HEK293T (cell line): ENCODE results near the gene EFNA5.

Experiments used
- CTCF ChIA-PET: fragments of 350-600 bp; formaldehyde crosslinking; extraction: SDS; loops from one replicate; lab custom pipeline; 2021; ENCODE audit warnings: antibody characterized with exemption, inconsistent platforms; lab: Yijun Ruan, JAX
- POLR2A ChIA-PET: fragments of 350-600 bp; formaldehyde crosslinking; extraction: SDS; loops from one replicate; lab custom pipeline; 2020; ENCODE audit warnings: antibody characterized with exemption, inconsistent platforms; lab: Yijun Ruan, JAX
- DNase-seq: peaks from one replicate; pipeline ENCODE4 v3.0.0; 2012; ENCODE audit warnings: mixed read lengths; ENCODE audit errors: extremely low spot score
- ARNT ChIP-seq: fragments of 450-650 bp; IDR thresholded peaks from 2 replicates; pipeline ENCODE4 v1.6.1; 2017; ENCODE audit warnings: mild to moderate bottlenecking
- BHLHE40 ChIP-seq: fragments of 450-650 bp; IDR thresholded peaks from 2 replicates; pipeline ENCODE4 v1.6.1; 2016; ENCODE audit warnings: mild to moderate bottlenecking, moderate library complexity, borderline replicate concordance
- CTBP1 ChIP-seq: fragments of 450-650 bp; IDR thresholded peaks from 2 replicates; pipeline ENCODE4 v1.6.1; 2016; ENCODE audit warnings: borderline replicate concordance
- ELF4 ChIP-seq: fragments of 450-650 bp; IDR thresholded peaks from 2 replicates; pipeline ENCODE4 v1.6.1; 2017; ENCODE audit warnings: antibody characterized with exemption
- FOXA1 ChIP-seq: fragments of 450-650 bp; IDR thresholded peaks from 2 replicates; pipeline ENCODE4 v1.6.1; 2016; ENCODE audit warnings: mild to moderate bottlenecking
- FOXK2 ChIP-seq: fragments of 450-650 bp; IDR thresholded peaks from 2 replicates; pipeline ENCODE4 v1.6.1; 2016; ENCODE audit warnings: mild to moderate bottlenecking
- FOXM1 ChIP-seq: fragments of 450-650 bp; IDR thresholded peaks from 2 replicates; pipeline ENCODE4 v1.6.1; 2017; ENCODE audit warnings: mild to moderate bottlenecking, borderline replicate concordance
- HDGF ChIP-seq: fragments of 450-650 bp; IDR thresholded peaks from 2 replicates; pipeline ENCODE4 v1.6.1; 2017; ENCODE audit warnings: antibody characterized with exemption, borderline replicate concordance
- L3MBTL2 ChIP-seq: fragments of 450-650 bp; conservative IDR thresholded peaks from 2 replicates; pipeline ENCODE4 v1.6.1; 2016; ENCODE audit warnings: mild to moderate bottlenecking
- LEF1 ChIP-seq: fragments of 450-650 bp; IDR thresholded peaks from 2 replicates; pipeline ENCODE4 v1.6.1; 2017; ENCODE audit warnings: mild to moderate bottlenecking, borderline replicate concordance
- NFRKB ChIP-seq: fragments of 450-650 bp; IDR thresholded peaks from 2 replicates; pipeline ENCODE4 v1.6.1; 2016; ENCODE audit warnings: mild to moderate bottlenecking, moderate library complexity
- PKNOX1 ChIP-seq: fragments of 450-650 bp; IDR thresholded peaks from 2 replicates; pipeline ENCODE4 v1.6.1; 2016
- SP1 ChIP-seq: fragments of 450-650 bp; IDR thresholded peaks from 2 replicates; pipeline ENCODE4 v1.6.1; 2017
- SUZ12 ChIP-seq: fragments of 450-650 bp; IDR thresholded peaks from 2 replicates; pipeline ENCODE4 v1.6.1; 2016; ENCODE audit warnings: mild to moderate bottlenecking
- TARDBP ChIP-seq: fragments of 450-650 bp; IDR thresholded peaks from 2 replicates; pipeline ENCODE4 v1.6.1; 2016
- ZNF384 ChIP-seq: fragments of 450-650 bp; IDR thresholded peaks from 2 replicates; pipeline ENCODE4 v1.6.1; 2016

Gene EFNA5

GRCh38 chr5:107404595-107405374 lies 266.0 kb downstream of the EFNA5 start:
- ChIA-PET POLR2A (no interaction called here), CTCF (no interaction called here)
- TF ChIP-seq LEF1, result no peak
- no peak for TF ChIP-seq BHLHE40
- TF ChIP-seq FOXA1, result no peak
- TF ChIP-seq L3MBTL2, result no peak
- TF ChIP-seq ZNF384, result no peak
- TF ChIP-seq SP1, result no peak
- no peak for TF ChIP-seq CTBP1
- TF ChIP-seq FOXM1, result no peak
- no peak for TF ChIP-seq ARNT
- no peak for TF ChIP-seq NFRKB
- TF ChIP-seq FOXK2, result no peak
- no peak for TF ChIP-seq PKNOX1
- no peak for TF ChIP-seq HDGF
- TF ChIP-seq ELF4, result no peak
- no peak for TF ChIP-seq TARDBP
- no peak for TF ChIP-seq SUZ12
- no peak for DNase-seq

- ChIA-PET POLR2A (no interaction called here), CTCF (no interaction called here)
- no peak for TF ChIP-seq ZNF384
- TF ChIP-seq ELF4, result no peak
- TF ChIP-seq L3MBTL2, result no peak
- TF ChIP-seq LEF1, result no peak
- TF ChIP-seq ARNT, result no peak
- TF ChIP-seq FOXM1, result no peak
- TF ChIP-seq SP1, result no peak
- TF ChIP-seq TARDBP, result no peak
- no peak for TF ChIP-seq HDGF
- no peak for TF ChIP-seq FOXK2
- DNase-seq, result no peak
These were observed 267.3 kb downstream of the EFNA5 start for GRCh38 chr5:107403228-107403953.

GRCh38 chr5:107402434-107403227 lies 268.1 kb downstream of the EFNA5 start:
- ChIA-PET POLR2A (no interaction called here), CTCF (no interaction called here)
- TF ChIP-seq CTBP1 (peak; percentile 74; the same call in 1 of the 2 replicates), L3MBTL2 (no peak), PKNOX1 (peak; percentile 73)
- DNase-seq, result peak; percentile 61

GRCh38 chr5:107401470-107402122 lies 269.1 kb downstream of the EFNA5 start:
- TF ChIP-seq SP1 (no peak), ZNF384 (no peak), TARDBP (no peak), FOXA1 (no peak), ELF4 (no peak), FOXM1 (no peak), L3MBTL2 (no peak), PKNOX1 (no peak), HDGF (no peak), CTBP1 (no peak), FOXK2 (no peak), LEF1 (no peak), SUZ12 (no peak), NFRKB (no peak), ARNT (no peak), BHLHE40 (no peak)
- DNase-seq, result no peak
- ChIA-PET CTCF (no interaction called here), POLR2A (no interaction called here)

GRCh38 chr5:107400328-107400727 lies 270.4 kb downstream of the EFNA5 start:
- TF ChIP-seq LEF1, result no peak
- CTCF ChIA-PET, result no interaction called here
- no peak for DNase-seq
- POLR2A ChIA-PET, result no interaction called here
